OCI-LY1 (cell line): ENCODE measurements around the gene TMEM79.

Source experiments
- H2AFZ ChIP-seq: fragments of 200-600 bp; sonication (generic), shearing (Covaris generic); 2 replicates; pipeline ENCODE4 v1.6.0; 2014; ENCODE audit warnings: antibody characterized with exemption, mild to moderate bottlenecking, low read length
- H3F3A ChIP-seq: fragments of 200-600 bp; sonication (generic), shearing (Covaris generic); 2 replicates; pipeline ENCODE4 v1.6.0; 2014; ENCODE audit warnings: mild to moderate bottlenecking, antibody characterized with exemption, low read length, moderate library complexity; ENCODE audit not compliant: insufficient read depth
- H3K27ac ChIP-seq: fragments of 200-600 bp; sonication (generic); 2 replicates; pipeline ENCODE4 v1.5.1; 2014; ENCODE audit warnings: low read length, mixed run types, mild to moderate bottlenecking, low read depth; ENCODE audit not compliant: poor library complexity, severe bottlenecking
- H3K27me3 ChIP-seq: fragments of 200-600 bp; sonication (generic); 2 replicates; pipeline ENCODE4 v1.6.0; 2014; ENCODE audit warnings: antibody characterized with exemption, mild to moderate bottlenecking, low read length, moderate library complexity; ENCODE audit not compliant: insufficient read depth
- H3K36me3 ChIP-seq: fragments of 200-600 bp; sonication (generic); 2 replicates; pipeline ENCODE4 v1.6.1; 2014; ENCODE audit warnings: mild to moderate bottlenecking, antibody characterized with exemption, low read length, moderate library complexity, mixed read lengths; ENCODE audit not compliant: insufficient read depth
- H3K4me1 ChIP-seq: fragments of 200-600 bp; sonication (generic); 2 replicates; pipeline ENCODE4 v1.5.1; 2014; ENCODE audit warnings: mild to moderate bottlenecking, low read length, moderate library complexity; ENCODE audit not compliant: insufficient read depth, severe bottlenecking
- H3K4me2 ChIP-seq: fragments of 200-600 bp; sonication (generic), shearing (Covaris generic); 2 replicates; pipeline ENCODE4 v1.6.1; 2014; ENCODE audit warnings: low read length
- H3K4me3 ChIP-seq: fragments of 200-600 bp; sonication (generic); 2 replicates; pipeline ENCODE4 v1.5.1; 2014; ENCODE audit warnings: low read length, low read depth, mild to moderate bottlenecking, mixed read lengths; ENCODE audit not compliant: poor library complexity, severe bottlenecking
- H3K79me2 ChIP-seq: fragments of 200-600 bp; shearing (Covaris generic); 2 replicates; pipeline ENCODE4 v1.6.1; 2016; ENCODE audit warnings: mixed run types, low read length, mixed read lengths; ENCODE audit not compliant: insufficient read depth
- H3K9ac ChIP-seq: fragments of 200-600 bp; sonication (generic), shearing (Covaris generic); 2 replicates; pipeline ENCODE4 v1.6.1; 2014; ENCODE audit warnings: mild to moderate bottlenecking, low read length, mixed read lengths
- H3K9me2 ChIP-seq: fragments of 200-600 bp; sonication (generic), shearing (Covaris generic); 2 replicates; pipeline ENCODE4 v1.6.1; 2014; ENCODE audit warnings: low read depth, mild to moderate bottlenecking, low read length, mixed read lengths
- H3K9me3 ChIP-seq: fragments of 200-600 bp; shearing (Covaris generic); 2 replicates; pipeline ENCODE4 v1.6.1; 2014; ENCODE audit warnings: low read length, mixed read lengths
- H4K20me1 ChIP-seq: fragments of 200-600 bp; sonication (generic), shearing (Covaris generic); 2 replicates; pipeline ENCODE4 v1.6.0; 2016; ENCODE audit warnings: mild to moderate bottlenecking, low read length; ENCODE audit not compliant: insufficient read depth
- CTCF ChIP-seq: fragments of 200-600 bp; sonication (generic), shearing (Covaris generic); IDR thresholded peaks from 2 replicates; pipeline ENCODE4 v1.5.1; 2017; ENCODE audit warnings: mild to moderate bottlenecking, antibody characterized with exemption, low read length, moderate library complexity, mixed read lengths
- EZH2 ChIP-seq: fragments of 200-600 bp; sonication (generic), shearing (Covaris generic); IDR thresholded peaks from 2 replicates; pipeline ENCODE4 v1.8.0; 2017; ENCODE audit warnings: borderline replicate concordance, mixed run types, mild to moderate bottlenecking, antibody characterized with exemption, low read length, moderate library complexity, mixed read lengths

Gene TMEM79

GRCh38 chr1:156285437-156285836, 1.3 kb downstream of the TMEM79 start:
- Histone ChIP-seq H3K4me3 (no peak overlapping the region), H3K9ac (no peak overlapping the region), H4K20me1 (no peaks in the 10 kb centered on the region), H3K79me2 (peaks cover 24% of the 10 kb centered on the region), H3K4me2 (no peak overlapping the region), H3K4me1 (peaks cover 27% of the 10 kb centered on the region), H3F3A (no peaks in the 10 kb centered on the region), H3K9me2 (no peaks in the 10 kb centered on the region), H3K27ac (no peak overlapping the region), H3K36me3 (peaks cover 2% of the 10 kb centered on the region; the same call in 1 of the 2 replicates), H3K27me3 (no peaks in the 10 kb centered on the region), H3K9me3 (no peaks in the 10 kb centered on the region), H2AFZ (no peak overlapping the region)
- no peak for TF ChIP-seq CTCF
- TF ChIP-seq EZH2 = no peak

GRCh38 chr1:156286061-156286460, 1.9 kb downstream of the TMEM79 start:
- H3K4me1 ChIP-seq = peaks cover 24% of the 10 kb centered on the region
- no peak overlapping the region for H3K9ac ChIP-seq
- H4K20me1 ChIP-seq = no peaks in the 10 kb centered on the region
- no peak overlapping the region for H3K4me2 ChIP-seq
- no peak overlapping the region for H3K4me3 ChIP-seq
- no peak overlapping the region for H3K27ac ChIP-seq
- H3K27me3 ChIP-seq = no peaks in the 10 kb centered on the region
- no peaks in the 10 kb centered on the region for H3K9me3 ChIP-seq
- H3K9me2 ChIP-seq = no peaks in the 10 kb centered on the region
- H3K36me3 ChIP-seq = no peaks in the 10 kb centered on the region
- H2AFZ ChIP-seq = no peak overlapping the region
- H3F3A ChIP-seq = no peaks in the 10 kb centered on the region
- peaks cover 18% of the 10 kb centered on the region for H3K79me2 ChIP-seq
- TF ChIP-seq EZH2 (no peak), CTCF (no peak)

DNA sequence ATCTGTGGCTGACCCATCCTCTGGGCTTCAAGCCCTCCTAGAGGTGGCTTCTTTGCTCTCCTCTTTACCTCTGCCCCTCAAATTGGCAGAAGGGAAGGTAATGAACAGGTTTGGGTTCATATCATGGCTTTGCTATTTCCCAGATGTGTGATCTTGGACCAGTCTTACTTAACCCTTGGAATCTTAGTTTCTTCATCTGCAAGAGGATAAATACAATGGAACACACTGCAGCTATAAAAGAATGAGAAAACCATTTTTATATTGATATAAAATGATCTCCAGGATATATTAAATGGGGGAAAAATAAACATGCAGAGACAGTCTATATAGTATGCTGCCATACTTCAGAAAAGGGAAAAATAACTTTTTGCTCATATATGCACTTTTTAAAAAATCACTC, 5.7 kb downstream of the TMEM79 start:
- H3K4me3 ChIP-seq = no peak overlapping the region
- no peaks in the 10 kb centered on the region for H3K79me2 ChIP-seq
- H3K36me3 ChIP-seq = no peaks in the 10 kb centered on the region
- H2AFZ ChIP-seq = no peak overlapping the region
- no peak overlapping the region for H3K27ac ChIP-seq
- no peaks in the 10 kb centered on the region for H3K27me3 ChIP-seq
- peaks cover 12% of the 10 kb centered on the region for H3K4me1 ChIP-seq
- TF ChIP-seq EZH2 (no peak), CTCF (no peak)
- no peaks in the 10 kb centered on the region for H3K9me2 ChIP-seq
- no peak overlapping the region for H3K4me2 ChIP-seq
- H3F3A ChIP-seq = no peaks in the 10 kb centered on the region
- no peak overlapping the region for H3K9ac ChIP-seq
- H4K20me1 ChIP-seq = no peaks in the 10 kb centered on the region
- no peaks in the 10 kb centered on the region for H3K9me3 ChIP-seq
